GM21423 (cell line): ENCODE results near the gene OR4A5.
"Not testable (repeated sequence)": the region's sequence is repeated elsewhere in the genome, so short reads cannot be mapped to it uniquely, and the experiment has no call there.

ENCODE experiments used
- ATAC-seq: cut with Tn5 transposase; IDR thresholded peaks from one replicate; pipeline ENCODE4 v1.9.1; 2021; ENCODE audit warnings: mild to moderate bottlenecking, moderate library complexity; ENCODE audit not compliant: unreplicated experiment

The OR4A5 gene

GRCh38 chr11:54706532-54706931, at the start of gene OR4A5:
TSS of gene OR4A5 (plus strand) at chr11:54706832. CDS start at chr11:54706885, 53 bp downstream.
- ATAC-seq: not testable (repeated sequence)

- not testable (repeated sequence) for ATAC-seq
Measured at GRCh38 chr11:54720094-54720493, 13.5 kb downstream of the OR4A5 start.
